HepG2 (cell line): ENCODE results near the gene NEDD8. TPM values are rescaled to one million over a fixed set of nuclear protein-coding genes. Genes with fewer than 3 reads are reported as not detected.

Experiments
- ADNP ChIP-seq: sonication (generic); formaldehyde crosslinking; IDR thresholded peaks from 2 replicates; pipeline ENCODE4 v1.4.0; 2020; ENCODE audit warnings: missing genetic modification reagents
- KMT2B ChIP-seq: IDR thresholded peaks from 2 replicates; pipeline ENCODE4 v1.6.1; 2016; ENCODE audit warnings: missing genetic modification reagents, missing compliant biosample characterization
- SMYD3 ChIP-seq: sonication (generic); formaldehyde crosslinking; IDR thresholded peaks from 2 replicates; pipeline ENCODE4 v1.8.1; 2023; ENCODE audit warnings: mild to moderate bottlenecking, missing genetic modification reagents
- SRSF9 ChIP-seq: fragments of 200-400 bp; formaldehyde crosslinking; IDR thresholded peaks from 2 replicates; pipeline ENCODE4 v1.6.1; 2018; ENCODE audit warnings: borderline replicate concordance, mild to moderate bottlenecking, low read depth, low read length; ENCODE audit not compliant: insufficient read depth, poor library complexity, severe bottlenecking
- TEAD2 ChIP-seq: sonication (generic); formaldehyde crosslinking; IDR thresholded peaks from 2 replicates; pipeline ENCODE4 v1.9.0; 2021; ENCODE audit warnings: missing genetic modification reagents
- ZKSCAN5 ChIP-seq: sonication (generic); formaldehyde crosslinking; IDR thresholded peaks from 2 replicates; pipeline ENCODE4 v1.5.1; 2020; ENCODE audit warnings: mild to moderate bottlenecking, missing genetic modification reagents
- ZNF337 ChIP-seq: sonication (generic); formaldehyde crosslinking; IDR thresholded peaks from 2 replicates; pipeline ENCODE4 v1.5.1; 2020; ENCODE audit warnings: missing genetic modification reagents, low read depth, mild to moderate bottlenecking, borderline replicate concordance
- ZNF891 ChIP-seq: sonication (generic); formaldehyde crosslinking; IDR thresholded peaks from 2 replicates; pipeline ENCODE4 v1.5.0; 2020; ENCODE audit warnings: mild to moderate bottlenecking, missing genetic modification reagents
- polyA plus RNA-seq, 8 experiments: library from polyadenylated mRNA; depleted of rRNA in 3 of 8; stranded (reverse) in 7 of 8; unstranded in 1 of 8; fragments of >200 nt; fragmentation: Illumina TruSeq in 4 of 8; extraction: Trizol in 4 of 8; gene quantifications; 2 replicates each; pipeline versions ENCODE4 v1.2.1 to v1.2.3, GENCODE V29; 2011 to 2016; ENCODE audit warnings: low read depth in 4 of 8, missing spikeins in 1 of 8, mixed read lengths in 1 of 8; ENCODE audit not compliant: insufficient read depth in 1 of 8
- total RNA-seq, 5 experiments: library from RNA; depleted of rRNA; stranded (reverse); fragments of >200 nt; fragmentation: Illumina TruSeq; extraction: Trizol; gene quantifications; 2 replicates each; pipeline ENCODE4 v1.2.3, GENCODE V29; 2016; ENCODE audit warnings: low read depth in 1 of 5
- TF ChIP-seq, protein P1 (sequence below): sonication (generic); formaldehyde crosslinking; IDR thresholded peaks from 2 replicates; pipeline ENCODE4 v1.8.0; 2022; ENCODE audit warnings: low read depth, missing genetic modification reagents
- TF ChIP-seq, protein P2 (sequence below): sonication (generic); formaldehyde crosslinking; IDR thresholded peaks from 2 replicates; pipeline ENCODE4 v1.5.0; 2020; ENCODE audit warnings: missing genetic modification reagents
- TF ChIP-seq, protein P3 (sequence below): sonication (generic); formaldehyde crosslinking; IDR thresholded peaks from 2 replicates; pipeline ENCODE4 v1.4.0; 2020; ENCODE audit warnings: mild to moderate bottlenecking, low read depth, missing genetic modification reagents
- TF ChIP-seq, protein P4 (sequence below): sonication (generic); formaldehyde crosslinking; IDR thresholded peaks from 2 replicates; pipeline ENCODE4 v1.5.0; 2020; ENCODE audit warnings: mild to moderate bottlenecking, missing genetic modification reagents, moderate library complexity
- TF ChIP-seq, protein P5 (sequence below), 2 experiments: sonication (generic) in 1 of 2; formaldehyde crosslinking in 1 of 2; IDR thresholded peaks; 2 replicates each; pipeline versions ENCODE4 v1.4.0 to v1.6.1; 2016 to 2020; ENCODE audit warnings: borderline replicate concordance in 1 of 2, low read depth in 1 of 2, mild to moderate bottlenecking in 1 of 2, missing genetic modification reagents in 1 of 2

The NEDD8 gene
- total and polyA plus RNA-seq, 2 of the 13 experiments (the other 11 are each of a cell fraction or from before 2014, with no cell fraction given): 535 to 713 TPM

DNA sequence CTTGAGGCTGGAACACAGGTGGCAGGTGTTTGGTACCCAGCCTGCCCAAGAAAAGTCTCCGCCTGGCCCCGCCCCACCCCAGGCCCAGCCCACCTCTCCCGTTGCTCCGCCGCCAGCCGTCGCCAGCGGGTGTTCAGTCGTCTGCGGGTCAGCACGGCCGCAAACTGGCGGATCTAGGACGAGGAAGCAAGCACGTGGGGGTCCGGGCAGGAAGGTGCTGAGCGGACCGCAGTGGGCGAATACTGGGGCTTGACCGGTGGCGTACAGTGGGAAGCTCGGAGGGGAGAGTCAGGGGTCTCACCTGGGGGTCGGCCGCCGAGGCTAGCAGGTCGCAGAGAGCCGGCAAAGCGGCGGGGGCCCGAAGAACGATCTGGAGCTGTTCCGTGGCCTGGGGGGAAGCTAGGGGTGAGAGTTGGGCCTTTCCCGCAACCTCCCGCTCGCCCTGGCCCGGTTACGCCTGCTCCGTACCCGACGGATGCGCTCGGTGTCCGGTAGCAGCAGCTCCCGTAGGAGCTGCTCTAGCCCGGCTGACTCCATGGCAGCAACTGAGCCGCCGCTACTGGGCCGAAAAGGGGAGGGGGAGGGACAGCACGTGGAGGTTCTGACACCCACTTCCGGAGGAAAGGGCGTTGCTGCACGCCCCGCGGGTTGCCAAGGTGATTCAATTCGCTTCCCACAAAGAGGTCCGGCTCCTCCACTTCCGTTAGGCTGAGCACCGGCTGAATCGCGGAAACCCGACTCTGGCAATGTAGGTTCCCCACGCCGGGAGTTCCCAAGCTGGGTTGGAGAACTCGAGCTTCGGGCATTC, 43.7 kb downstream of the NEDD8 start, which contains the start of gene IPO4 (continued):
- TF ChIP-seq ZNF337 (CRISPR knock-in tag) (peak; percentile 99; the same call in 1 of the 2 replicates), SMYD3 (CRISPR knock-in tag) (peak; percentile 100), SRSF9 (no peak), ADNP (no peak), TEAD2 (no peak), ZNF891 (CRISPR knock-in tag) (peak; percentile 99), ZKSCAN5 (CRISPR knock-in tag) (peak; percentile 57; the same call in 1 of the 2 replicates), KMT2B (peak; percentile 99)
- TF ChIP-seq, protein P1, sequence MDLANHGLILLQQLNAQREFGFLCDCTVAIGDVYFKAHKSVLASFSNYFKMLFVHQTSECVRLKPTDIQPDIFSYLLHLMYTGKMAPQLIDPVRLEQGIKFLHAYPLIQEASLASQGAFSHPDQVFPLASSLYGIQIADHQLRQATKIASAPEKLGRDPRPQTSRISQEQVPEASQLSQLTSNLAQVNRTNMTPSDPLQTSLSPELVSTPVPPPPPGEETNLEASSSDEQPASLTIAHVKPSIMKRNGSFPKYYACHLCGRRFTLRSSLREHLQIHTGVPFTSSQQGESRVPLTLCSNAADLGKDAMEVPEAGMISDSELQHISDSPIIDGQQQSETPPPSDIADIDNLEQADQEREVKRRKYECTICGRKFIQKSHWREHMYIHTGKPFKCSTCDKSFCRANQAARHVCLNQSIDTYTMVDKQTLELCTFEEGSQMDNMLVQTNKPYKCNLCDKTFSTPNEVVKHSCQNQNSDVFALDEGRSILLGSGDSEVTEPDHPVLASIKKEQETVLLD (CRISPR knock-in tag): no peak
- TF ChIP-seq, protein P2, sequence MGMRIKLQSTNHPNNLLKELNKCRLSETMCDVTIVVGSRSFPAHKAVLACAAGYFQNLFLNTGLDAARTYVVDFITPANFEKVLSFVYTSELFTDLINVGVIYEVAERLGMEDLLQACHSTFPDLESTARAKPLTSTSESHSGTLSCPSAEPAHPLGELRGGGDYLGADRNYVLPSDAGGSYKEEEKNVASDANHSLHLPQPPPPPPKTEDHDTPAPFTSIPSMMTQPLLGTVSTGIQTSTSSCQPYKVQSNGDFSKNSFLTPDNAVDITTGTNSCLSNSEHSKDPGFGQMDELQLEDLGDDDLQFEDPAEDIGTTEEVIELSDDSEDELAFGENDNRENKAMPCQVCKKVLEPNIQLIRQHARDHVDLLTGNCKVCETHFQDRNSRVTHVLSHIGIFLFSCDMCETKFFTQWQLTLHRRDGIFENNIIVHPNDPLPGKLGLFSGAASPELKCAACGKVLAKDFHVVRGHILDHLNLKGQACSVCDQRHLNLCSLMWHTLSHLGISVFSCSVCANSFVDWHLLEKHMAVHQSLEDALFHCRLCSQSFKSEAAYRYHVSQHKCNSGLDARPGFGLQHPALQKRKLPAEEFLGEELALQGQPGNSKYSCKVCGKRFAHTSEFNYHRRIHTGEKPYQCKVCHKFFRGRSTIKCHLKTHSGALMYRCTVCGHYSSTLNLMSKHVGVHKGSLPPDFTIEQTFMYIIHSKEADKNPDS (CRISPR knock-in tag): peak; percentile 95; the same call in 1 of the 2 replicates
- TF ChIP-seq, protein P3, sequence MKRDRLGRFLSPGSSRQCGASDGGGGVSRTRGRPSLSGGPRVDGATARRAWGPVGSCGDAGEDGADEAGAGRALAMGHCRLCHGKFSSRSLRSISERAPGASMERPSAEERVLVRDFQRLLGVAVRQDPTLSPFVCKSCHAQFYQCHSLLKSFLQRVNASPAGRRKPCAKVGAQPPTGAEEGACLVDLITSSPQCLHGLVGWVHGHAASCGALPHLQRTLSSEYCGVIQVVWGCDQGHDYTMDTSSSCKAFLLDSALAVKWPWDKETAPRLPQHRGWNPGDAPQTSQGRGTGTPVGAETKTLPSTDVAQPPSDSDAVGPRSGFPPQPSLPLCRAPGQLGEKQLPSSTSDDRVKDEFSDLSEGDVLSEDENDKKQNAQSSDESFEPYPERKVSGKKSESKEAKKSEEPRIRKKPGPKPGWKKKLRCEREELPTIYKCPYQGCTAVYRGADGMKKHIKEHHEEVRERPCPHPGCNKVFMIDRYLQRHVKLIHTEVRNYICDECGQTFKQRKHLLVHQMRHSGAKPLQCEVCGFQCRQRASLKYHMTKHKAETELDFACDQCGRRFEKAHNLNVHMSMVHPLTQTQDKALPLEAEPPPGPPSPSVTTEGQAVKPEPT (CRISPR knock-in tag): peak; percentile 92
- TF ChIP-seq, protein P4, sequence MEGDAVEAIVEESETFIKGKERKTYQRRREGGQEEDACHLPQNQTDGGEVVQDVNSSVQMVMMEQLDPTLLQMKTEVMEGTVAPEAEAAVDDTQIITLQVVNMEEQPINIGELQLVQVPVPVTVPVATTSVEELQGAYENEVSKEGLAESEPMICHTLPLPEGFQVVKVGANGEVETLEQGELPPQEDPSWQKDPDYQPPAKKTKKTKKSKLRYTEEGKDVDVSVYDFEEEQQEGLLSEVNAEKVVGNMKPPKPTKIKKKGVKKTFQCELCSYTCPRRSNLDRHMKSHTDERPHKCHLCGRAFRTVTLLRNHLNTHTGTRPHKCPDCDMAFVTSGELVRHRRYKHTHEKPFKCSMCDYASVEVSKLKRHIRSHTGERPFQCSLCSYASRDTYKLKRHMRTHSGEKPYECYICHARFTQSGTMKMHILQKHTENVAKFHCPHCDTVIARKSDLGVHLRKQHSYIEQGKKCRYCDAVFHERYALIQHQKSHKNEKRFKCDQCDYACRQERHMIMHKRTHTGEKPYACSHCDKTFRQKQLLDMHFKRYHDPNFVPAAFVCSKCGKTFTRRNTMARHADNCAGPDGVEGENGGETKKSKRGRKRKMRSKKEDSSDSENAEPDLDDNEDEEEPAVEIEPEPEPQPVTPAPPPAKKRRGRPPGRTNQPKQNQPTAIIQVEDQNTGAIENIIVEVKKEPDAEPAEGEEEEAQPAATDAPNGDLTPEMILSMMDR (CRISPR knock-in tag): peak; percentile 49
- TF ChIP-seq, protein P5, sequence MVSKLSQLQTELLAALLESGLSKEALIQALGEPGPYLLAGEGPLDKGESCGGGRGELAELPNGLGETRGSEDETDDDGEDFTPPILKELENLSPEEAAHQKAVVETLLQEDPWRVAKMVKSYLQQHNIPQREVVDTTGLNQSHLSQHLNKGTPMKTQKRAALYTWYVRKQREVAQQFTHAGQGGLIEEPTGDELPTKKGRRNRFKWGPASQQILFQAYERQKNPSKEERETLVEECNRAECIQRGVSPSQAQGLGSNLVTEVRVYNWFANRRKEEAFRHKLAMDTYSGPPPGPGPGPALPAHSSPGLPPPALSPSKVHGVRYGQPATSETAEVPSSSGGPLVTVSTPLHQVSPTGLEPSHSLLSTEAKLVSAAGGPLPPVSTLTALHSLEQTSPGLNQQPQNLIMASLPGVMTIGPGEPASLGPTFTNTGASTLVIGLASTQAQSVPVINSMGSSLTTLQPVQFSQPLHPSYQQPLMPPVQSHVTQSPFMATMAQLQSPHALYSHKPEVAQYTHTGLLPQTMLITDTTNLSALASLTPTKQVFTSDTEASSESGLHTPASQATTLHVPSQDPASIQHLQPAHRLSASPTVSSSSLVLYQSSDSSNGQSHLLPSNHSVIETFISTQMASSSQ (IDR thresholded peaks at IDR 0.05; ENCODE audit: low read depth): peak; percentile 88
- TF ChIP-seq, protein P5 (CRISPR knock-in tag; IDR thresholded peaks at IDR 0.05; ENCODE audit: borderline replicate concordance): peak; percentile 91
